ENCODE measurements around the gene AURKA. TPM values are rescaled to one million over a fixed set of nuclear protein-coding genes. Genes with fewer than 3 reads are reported as not detected.
A peak's percentile ranks its signal among the peaks of the same experiment; 100 is the strongest.

AURKA gene
- total and polyA plus RNA-seq, 9 of the 15 experiments (the other 6 are each of a cell fraction or from before 2014, with no cell fraction given): 72.7 to 162 (median 113) TPM

DNA sequence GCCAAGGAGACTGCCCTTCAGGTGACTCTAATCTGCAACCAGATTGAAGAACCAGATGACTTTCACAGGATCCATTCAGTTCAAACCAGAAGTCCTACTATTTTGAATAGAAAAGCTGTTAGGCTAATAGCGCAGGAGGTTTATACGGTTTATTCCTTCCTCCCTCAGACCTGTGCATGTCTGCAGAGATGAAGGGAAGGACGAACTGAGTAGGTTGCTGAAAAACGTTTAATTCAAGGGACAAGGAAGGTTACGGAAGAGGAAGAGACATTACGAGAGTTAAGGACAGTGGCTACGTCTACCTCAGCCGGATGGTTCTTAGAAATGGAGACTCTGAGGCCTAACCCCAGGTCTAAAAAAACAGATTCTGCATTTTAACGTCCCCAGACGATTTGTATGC, 978 bp downstream of the AURKA start:
- Histone ChIP-seq H3K4me1 (replicated peaks in 1 of 2; ENCODE audit: control insufficient read depth in 2 of 2, insufficient read depth in 2 of 2, low read length in 2 of 2) (peaks cover 4 to 15% of the 10 kb centered on the region in 2 experiments; a peak in 3 of 5 replicates), H3K36me3 (ENCODE audit: control insufficient read depth, insufficient read depth, low read length) (peaks cover 71% of the 10 kb centered on the region), H3K4me3 (peak overlapping the region; percentile 92), H3K4me2 (ENCODE audit: insufficient read depth, low read length) (peak overlapping the region; percentile 99), H3K9me1 (ENCODE audit: control insufficient read depth, insufficient read depth, low read length) (peaks cover 3% of the 10 kb centered on the region), H3K79me2 (ENCODE audit: control insufficient read depth, insufficient read depth, low read length) (peaks cover 94% of the 10 kb centered on the region), H4K20me1 (replicated peaks; ENCODE audit: control insufficient read depth, insufficient read depth, low read length) (no peaks in the 10 kb centered on the region), H3K9ac (ENCODE audit: insufficient read depth in 1 of 2, low read depth in 2 of 2, low read length in 2 of 2) (peak overlapping the region; percentile 97 to 99), H3K27me3 (ENCODE audit: control insufficient read depth in 2 of 2, insufficient read depth in 2 of 2, low read length in 2 of 2) (no peaks in the 10 kb centered on the region), H3K27ac (ENCODE audit: extremely low read depth, low read depth, low read length) (peak overlapping the region; percentile 99), H2AFZ (ENCODE audit: low read depth, low read length) (no peak overlapping the region), H3K9me3 (replicated peaks; ENCODE audit: control insufficient read depth, insufficient read depth, low read depth, low read length) (no peaks in the 10 kb centered on the region)
- in situ Hi-C loops (cut with MboI) (no loop called here), intact Hi-C loops (cut with micrococcal nuclease) (no loop called here)
- no peak for DNase-seq (ENCODE audit: extremely low read depth in 1 of 4, low spot score in 3 of 4)
- POLR2A ChIA-PET: interaction anchor here (0.6 to 2.3 kb wide), 8 partner anchors 8 to 32 kb away, joined by 3 to 35 read pairs (median 6); partner anchors contain the start of genes CASS4 and FAM210B
- CTCF ChIA-PET (ENCODE audit: low intra/inter-chr PET ratio): no interaction called here
- no peak for ATAC-seq
- 3% methylated on average over 10 of the region's 10 CpGs for WGBS (ENCODE audit: insufficient coverage, low coverage, missing lambda C conversion rate)
- TSS peak; percentile 78 for BruUV-seq (replicated peaks)
- FAIRE-seq: peak; percentile 26
- TF ChIP-seq MYBL2 (IDR thresholded peaks at IDR 0.05; ENCODE audit: low read depth) (peak; percentile 13; the same call in 1 of the 2 replicates), MYBL2 (CRISPR knock-in tag; IDR thresholded peaks at IDR 0.05; ENCODE audit: borderline replicate concordance) (no peak), KDM5B (IDR thresholded peaks at IDR 0.05; ENCODE audit: insufficient replicate concordance, low read depth, low read length) (peak; percentile 31), SIN3A (IDR thresholded peaks at IDR 0.05; ENCODE audit: borderline replicate concordance in 2 of 2, control insufficient read depth in 1 of 2, low read depth in 2 of 2, low read length in 2 of 2) (peak in 1 of 2 experiments; percentile 12; a peak in 1 of 4 replicates), SMAD1 (IDR thresholded peaks at IDR 0.05; ENCODE audit: low read depth, low read length, partially characterized antibody) (no peak), NR3C1 (CRISPR knock-in tag; IDR thresholded peaks at IDR 0.05) (no peak), TBP (optimal IDR thresholded peaks at IDR 0.05; ENCODE audit: low read depth, low read length) (no peak)
- TF ChIP-seq, protein P1, sequence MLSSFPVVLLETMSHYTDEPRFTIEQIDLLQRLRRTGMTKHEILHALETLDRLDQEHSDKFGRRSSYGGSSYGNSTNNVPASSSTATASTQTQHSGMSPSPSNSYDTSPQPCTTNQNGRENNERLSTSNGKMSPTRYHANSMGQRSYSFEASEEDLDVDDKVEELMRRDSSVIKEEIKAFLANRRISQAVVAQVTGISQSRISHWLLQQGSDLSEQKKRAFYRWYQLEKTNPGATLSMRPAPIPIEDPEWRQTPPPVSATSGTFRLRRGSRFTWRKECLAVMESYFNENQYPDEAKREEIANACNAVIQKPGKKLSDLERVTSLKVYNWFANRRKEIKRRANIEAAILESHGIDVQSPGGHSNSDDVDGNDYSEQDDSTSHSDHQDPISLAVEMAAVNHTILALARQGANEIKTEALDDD (IDR thresholded peaks at IDR 0.05): no peak
- TF ChIP-seq, protein P2, sequence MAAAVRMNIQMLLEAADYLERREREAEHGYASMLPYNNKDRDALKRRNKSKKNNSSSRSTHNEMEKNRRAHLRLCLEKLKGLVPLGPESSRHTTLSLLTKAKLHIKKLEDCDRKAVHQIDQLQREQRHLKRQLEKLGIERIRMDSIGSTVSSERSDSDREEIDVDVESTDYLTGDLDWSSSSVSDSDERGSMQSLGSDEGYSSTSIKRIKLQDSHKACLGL (CRISPR knock-in tag; IDR thresholded peaks at IDR 0.05; ENCODE audit: borderline replicate concordance, poor library complexity, severe bottlenecking): no peak
- TF ChIP-seq, protein P3, sequence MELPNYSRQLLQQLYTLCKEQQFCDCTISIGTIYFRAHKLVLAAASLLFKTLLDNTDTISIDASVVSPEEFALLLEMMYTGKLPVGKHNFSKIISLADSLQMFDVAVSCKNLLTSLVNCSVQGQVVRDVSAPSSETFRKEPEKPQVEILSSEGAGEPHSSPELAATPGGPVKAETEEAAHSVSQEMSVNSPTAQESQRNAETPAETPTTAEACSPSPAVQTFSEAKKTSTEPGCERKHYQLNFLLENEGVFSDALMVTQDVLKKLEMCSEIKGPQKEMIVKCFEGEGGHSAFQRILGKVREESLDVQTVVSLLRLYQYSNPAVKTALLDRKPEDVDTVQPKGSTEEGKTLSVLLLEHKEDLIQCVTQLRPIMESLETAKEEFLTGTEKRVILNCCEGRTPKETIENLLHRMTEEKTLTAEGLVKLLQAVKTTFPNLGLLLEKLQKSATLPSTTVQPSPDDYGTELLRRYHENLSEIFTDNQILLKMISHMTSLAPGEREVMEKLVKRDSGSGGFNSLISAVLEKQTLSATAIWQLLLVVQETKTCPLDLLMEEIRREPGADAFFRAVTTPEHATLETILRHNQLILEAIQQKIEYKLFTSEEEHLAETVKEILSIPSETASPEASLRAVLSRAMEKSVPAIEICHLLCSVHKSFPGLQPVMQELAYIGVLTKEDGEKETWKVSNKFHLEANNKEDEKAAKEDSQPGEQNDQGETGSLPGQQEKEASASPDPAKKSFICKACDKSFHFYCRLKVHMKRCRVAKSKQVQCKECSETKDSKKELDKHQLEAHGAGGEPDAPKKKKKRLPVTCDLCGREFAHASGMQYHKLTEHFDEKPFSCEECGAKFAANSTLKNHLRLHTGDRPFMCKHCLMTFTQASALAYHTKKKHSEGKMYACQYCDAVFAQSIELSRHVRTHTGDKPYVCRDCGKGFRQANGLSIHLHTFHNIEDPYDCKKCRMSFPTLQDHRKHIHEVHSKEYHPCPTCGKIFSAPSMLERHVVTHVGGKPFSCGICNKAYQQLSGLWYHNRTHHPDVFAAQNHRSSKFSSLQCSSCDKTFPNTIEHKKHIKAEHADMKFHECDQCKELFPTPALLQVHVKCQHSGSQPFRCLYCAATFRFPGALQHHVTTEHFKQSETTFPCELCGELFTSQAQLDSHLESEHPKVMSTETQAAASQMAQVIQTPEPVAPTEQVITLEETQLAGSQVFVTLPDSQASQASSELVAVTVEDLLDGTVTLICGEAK (IDR thresholded peaks at IDR 0.05): 0 out of 2 replicates have a peak, but pooled peaks have one; percentile 35
- TF ChIP-seq, protein P3 (CRISPR knock-in tag; IDR thresholded peaks at IDR 0.05): no peak

Data from K562 (cell line).